Measurements from ENCODE around the gene CRYBG2.

DNA sequence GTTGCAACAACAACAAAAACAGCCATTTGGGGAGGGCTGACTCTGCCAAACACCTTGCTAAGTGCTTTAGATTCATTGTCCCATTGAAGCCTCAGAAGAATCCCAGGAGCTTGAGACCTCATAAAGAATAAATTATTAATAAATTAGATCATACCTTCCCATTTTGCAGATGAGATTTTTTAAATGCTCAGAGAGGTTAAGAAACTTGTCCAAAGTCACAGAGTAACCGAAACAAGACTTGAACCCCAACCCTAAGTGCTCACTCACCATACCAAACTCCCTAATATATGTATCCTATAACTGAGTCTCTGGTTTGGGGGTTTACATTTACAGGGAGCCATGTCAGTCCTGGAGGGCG, 3.6 kb downstream of the CRYBG2 start:
- TF ChIP-seq, protein P1, sequence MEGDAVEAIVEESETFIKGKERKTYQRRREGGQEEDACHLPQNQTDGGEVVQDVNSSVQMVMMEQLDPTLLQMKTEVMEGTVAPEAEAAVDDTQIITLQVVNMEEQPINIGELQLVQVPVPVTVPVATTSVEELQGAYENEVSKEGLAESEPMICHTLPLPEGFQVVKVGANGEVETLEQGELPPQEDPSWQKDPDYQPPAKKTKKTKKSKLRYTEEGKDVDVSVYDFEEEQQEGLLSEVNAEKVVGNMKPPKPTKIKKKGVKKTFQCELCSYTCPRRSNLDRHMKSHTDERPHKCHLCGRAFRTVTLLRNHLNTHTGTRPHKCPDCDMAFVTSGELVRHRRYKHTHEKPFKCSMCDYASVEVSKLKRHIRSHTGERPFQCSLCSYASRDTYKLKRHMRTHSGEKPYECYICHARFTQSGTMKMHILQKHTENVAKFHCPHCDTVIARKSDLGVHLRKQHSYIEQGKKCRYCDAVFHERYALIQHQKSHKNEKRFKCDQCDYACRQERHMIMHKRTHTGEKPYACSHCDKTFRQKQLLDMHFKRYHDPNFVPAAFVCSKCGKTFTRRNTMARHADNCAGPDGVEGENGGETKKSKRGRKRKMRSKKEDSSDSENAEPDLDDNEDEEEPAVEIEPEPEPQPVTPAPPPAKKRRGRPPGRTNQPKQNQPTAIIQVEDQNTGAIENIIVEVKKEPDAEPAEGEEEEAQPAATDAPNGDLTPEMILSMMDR (IDR thresholded peaks at IDR 0.05 in 8 of 11, conservative IDR thresholded peaks at IDR 0.05 in 3 of 11) = no peak
- TF ChIP-seq POLR2A (IDR thresholded peaks at IDR 0.05) = no peak

All from spleen (tissue), 7 donors.